CD4-positive, alpha-beta T cell treated with Interleukin-1 beta for 1 hour (primary cell): ENCODE measurements around the gene IL1A.

Experiments
- DNase-seq, 2 donors: peaks; one replicate each; pipeline ENCODE4 v3.0.0-alpha.2; 2020 to 2022

The IL1A gene, protein sequence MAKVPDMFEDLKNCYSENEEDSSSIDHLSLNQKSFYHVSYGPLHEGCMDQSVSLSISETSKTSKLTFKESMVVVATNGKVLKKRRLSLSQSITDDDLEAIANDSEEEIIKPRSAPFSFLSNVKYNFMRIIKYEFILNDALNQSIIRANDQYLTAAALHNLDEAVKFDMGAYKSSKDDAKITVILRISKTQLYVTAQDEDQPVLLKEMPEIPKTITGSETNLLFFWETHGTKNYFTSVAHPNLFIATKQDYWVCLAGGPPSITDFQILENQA

DNA sequence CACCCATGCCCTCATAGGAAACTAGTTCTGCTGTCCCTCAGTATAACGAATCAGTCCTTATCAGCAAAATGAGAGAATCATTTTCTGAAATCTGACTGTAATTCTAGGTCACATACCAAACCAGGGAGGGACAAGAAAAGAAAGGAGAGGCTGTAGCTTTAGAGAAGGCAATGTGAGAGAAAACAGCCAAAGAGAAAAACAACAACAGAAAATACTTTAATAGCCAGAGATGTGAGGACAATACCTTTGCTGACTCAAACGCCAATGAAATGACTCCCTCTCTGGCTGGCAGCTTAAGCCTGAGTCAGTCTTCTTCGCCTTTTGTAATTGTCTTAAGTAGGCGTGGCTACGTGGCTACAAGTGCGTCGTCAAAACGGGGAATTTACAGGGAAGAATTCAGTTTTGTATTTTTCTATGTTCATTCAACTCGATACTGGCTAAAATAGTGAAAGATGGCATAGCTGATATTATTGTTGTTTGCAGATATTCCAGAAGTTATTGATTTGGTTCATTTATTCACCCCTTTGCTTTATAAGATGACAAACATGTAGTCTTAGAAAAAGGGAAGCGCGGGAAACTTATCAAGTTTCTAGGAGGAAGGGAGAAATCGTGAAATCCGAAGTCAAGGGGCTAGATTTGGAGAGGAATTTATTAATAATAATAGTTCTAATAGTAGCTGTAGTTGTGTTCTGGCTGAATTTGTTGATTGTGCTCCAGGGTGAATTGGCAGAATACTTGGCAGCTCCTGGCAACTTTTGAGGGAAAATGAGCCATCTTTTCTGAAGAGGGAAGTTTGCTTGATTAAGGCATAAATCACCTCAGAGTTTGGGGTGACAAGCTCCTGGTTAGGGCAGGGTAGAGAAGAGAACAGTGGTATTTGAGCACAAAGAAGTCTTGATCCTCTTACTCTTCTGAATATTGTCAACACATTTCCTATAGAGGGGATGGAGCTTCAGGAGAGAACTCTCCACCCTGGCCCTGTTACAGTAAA lies at the start of gene IL1A:
Gene IL1A, minus strand, starts transcription at position 295 of the 991 bp plus-strand sequence. CDS start 723 bp downstream, outside the sequence.
- peak in 1 of 2 donors; percentile 47 for DNase-seq

DNA sequence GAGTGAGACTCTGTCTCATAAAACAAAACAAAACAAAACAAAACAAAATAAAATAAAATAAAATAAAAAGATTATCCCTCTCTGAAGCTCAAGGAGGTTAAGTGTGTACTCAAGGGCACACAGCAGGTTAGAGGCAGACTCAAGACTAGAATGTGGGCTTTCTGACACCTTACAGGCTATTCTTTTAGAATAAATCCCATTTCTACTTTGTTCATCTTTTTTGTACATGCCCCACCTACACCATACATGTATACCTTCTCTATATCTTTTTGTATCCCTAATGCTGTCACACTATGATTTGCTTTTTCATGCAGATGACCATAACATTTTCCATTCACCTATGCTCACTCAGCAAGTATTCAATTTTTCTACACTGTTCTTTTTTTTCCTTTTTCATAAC lies 49.7 kb upstream of the IL1A start:
- no peak for DNase-seq

DNA sequence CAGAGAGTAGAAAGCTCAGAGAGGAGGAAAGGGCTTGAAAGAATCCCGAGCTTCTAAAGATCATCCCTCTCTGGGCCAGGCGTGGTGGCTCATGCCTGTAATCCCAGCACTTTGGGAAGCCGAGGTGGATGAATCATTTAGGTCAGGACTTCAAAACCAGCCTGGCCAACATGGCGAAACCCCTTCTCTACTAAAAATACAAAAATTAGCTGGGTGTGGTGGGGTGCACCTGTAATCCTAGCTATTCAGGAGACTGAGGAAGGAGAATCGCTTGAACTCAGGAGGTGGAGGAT lies 49.3 kb upstream of the IL1A start:
- peak in 1 of 2 donors; percentile 32 for DNase-seq

DNA sequence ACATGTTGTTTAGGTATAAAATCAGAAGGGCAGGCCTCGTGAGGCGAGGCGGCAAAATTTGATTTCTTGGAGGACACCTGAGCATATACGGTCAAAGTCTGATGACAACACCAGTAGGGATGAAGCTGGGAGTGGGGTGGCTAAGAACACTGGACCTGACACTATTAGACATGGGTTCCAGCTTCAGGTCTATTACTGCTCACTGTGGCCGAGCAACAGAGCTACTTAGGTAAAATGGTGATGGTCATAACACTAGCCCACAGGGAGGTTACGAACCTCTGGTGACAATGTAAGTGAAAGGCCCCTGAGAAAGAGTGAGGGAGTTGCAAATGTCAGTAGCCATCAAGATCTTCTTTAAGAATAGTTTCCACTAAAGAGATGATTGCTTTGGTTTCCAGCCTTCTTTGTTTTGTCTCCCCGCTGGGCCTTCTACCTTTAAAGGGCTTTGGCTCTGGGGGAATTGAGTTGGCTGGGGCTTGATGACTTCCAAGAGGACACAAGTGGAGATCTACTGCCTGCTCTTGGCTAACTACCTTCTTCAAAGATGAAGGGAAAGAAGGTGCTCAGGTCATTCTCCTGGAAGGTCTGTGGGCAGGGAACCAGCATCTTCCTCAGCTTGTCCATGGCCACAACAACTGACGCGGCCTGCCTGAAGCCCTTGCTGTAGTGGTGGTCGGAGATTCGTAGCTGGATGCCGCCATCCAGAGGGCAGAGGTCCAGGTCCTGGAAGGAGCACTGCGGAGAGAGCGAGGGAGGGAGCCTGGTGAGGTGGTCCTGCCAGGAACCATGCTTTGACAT lies 48.7 kb upstream of the IL1A start:
- DNase-seq = peak in 1 of 2 donors; percentile 47

DNA sequence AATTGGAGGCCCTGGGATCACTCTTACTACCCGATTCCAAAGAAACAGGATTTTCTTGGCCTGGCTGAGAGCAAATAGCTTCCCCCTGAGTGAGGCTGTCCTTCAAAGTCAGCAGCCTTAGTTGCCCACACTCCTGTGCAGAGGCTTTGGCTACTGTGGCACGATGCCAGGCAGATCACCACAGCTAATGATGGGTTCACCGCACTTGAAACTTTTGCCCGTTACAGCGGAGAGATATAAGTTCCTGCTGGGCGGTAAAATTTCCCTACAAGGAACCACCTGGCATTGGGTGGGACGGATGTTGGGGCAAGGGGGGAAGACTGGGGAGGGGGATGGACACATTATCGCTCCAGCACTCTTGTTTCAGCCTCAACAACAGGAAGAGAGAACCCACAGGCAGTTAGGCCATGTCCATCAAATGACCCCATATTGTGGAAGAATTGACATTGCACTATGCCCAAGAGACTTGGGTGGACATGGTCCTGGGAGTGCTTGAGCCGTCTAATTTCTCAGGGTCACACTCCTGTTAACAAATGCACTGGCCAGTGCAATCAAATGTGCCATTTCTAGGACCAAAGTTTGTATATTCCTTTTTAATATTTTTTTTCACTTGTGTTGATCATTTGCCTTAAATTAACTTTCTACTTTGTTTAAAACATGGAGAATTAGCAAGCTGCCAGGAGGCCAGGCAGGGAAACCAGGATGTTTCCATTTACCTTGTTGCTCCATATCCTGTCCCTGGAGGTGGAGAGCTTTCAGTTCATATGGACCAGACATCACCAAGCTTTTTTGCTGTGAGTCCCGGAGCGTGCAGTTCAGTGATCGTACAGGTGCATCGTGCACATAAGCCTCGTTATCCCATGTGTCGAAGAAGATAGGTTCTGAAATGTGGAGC lies 47.9 kb upstream of the IL1A start:
- peak in 1 of 2 donors; percentile 58 for DNase-seq

DNA sequence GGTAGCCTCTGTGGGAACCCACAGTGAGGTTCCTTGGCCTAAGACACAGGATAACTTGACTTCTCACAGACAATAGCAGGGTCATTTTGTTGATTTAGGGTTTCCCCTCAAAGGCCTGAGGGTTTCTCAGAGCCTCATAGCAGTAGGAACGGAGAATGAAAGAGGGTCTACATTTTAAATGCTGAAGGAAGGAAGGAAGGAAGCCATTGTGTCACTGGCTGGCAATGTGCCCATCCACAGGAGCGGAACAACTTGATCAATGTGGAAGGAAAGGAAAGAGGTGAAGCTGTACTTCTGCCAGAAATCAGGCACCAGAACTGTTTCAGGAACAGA lies 47.2 kb upstream of the IL1A start:
- peak in 1 of 2 donors; percentile 53 for DNase-seq

DNA sequence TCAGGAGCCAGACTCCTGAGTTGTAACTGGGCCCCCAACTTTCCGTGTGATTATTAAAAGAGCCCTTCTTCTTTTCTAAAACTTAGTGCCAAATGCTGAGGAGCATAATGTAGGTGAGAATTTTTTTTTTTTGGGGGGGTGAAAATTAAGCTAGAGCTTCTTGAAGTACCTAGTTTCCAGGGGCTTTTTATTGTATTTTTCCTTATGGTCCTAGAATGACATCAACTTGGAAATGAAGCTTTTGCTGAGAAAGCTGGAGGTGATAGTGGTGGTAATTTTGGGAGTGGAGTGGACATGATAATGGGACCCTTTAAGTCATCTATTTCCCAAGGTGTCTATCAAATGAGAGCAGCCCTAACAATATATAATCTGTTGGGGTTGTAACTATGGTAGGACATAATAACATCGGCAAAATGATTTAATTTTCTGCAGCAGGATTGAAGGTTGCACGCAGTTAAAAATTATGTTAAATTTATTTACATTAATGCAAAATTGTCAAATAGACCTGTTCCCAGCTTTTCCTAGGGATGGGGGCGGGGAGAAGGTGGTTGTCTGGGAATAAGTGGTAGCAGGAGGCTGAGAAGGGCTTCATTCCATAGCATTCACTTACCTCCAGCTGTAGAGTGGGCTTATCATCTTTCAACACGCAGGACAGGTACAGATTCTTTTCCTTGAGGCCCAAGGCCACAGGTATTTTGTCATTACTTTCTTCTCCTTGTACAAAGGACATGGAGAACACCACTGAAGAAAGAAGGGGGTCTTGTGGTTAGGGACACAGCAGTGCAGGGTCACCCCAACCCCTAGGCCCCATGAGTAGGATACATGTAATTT lies 46.6 kb upstream of the IL1A start:
- DNase-seq = no peak

DNA sequence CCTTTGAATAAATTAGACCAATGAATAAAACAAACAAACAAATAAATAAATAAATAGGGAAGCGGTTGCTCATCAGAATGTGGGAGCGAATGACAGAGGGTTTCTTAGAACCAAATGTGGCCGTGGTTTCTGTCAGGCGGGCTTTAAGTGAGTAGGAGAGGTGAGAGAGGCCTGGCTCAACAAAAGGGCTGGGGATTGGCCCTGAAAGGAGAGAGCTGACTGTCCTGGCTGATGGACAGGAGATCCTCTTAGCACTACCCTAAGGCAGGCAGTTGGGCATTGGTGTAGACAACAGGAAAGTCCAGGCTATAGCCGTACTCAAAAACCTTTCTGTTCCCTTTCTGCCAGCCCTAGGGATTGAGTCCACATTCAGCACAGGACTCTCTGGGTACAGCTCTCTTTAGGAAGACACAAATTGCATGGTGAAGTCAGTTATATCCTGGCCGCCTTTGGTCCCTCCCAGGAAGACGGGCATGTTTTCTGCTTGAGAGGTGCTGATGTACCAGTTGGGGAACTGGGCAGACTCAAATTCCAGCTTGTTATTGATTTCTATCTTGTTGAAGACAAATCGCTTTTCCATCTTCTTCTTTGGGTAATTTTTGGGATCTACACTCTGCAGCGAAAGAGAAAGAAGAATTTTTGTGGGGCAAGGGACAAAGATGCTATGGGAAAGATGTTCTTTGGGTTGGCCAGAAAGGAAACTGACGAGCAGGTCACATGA lies 45.8 kb upstream of the IL1A start:
- peak in 1 of 2 donors; percentile 54 for DNase-seq

DNA sequence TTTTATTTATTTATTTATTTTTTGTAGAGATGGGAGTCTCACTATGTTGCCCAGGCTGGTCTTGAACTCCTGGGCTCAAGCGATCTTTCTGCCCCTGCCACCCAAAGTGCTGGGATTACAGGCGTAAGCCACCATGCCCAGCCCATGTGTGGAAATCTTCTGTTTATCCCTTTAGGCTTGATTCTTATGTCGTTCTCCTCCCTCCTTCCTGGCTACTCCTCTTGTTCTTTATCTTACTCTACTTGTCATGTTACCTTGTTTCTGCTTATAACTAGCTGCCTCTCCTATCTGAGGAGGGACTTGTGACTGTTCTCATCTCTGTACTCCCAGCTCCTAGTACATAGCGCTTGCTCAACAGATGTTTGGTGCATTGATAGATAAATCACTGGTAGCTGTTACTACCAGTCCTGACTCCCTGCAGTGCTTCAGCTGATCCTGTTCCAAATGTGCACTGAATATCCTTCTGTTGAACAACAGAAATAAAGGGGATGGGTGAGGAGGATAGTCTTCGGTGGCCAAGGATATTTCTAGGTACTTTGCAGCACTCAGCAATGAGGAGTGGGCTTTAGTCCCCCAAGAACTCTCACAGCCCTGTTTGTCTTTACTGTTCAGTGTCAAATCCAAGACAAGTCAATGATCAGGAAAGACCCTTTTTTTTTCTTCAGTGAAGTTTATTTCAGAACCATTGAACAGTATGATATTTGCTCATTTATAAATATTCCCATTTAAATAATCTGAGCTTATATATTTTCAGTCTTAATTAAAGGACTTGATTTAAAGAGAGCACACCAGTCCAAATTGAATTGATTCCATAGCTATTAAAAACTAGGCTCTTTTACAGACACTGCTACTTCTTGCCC lies 45.0 kb upstream of the IL1A start:
- peak in 1 of 2 donors; percentile 51 for DNase-seq

DNA sequence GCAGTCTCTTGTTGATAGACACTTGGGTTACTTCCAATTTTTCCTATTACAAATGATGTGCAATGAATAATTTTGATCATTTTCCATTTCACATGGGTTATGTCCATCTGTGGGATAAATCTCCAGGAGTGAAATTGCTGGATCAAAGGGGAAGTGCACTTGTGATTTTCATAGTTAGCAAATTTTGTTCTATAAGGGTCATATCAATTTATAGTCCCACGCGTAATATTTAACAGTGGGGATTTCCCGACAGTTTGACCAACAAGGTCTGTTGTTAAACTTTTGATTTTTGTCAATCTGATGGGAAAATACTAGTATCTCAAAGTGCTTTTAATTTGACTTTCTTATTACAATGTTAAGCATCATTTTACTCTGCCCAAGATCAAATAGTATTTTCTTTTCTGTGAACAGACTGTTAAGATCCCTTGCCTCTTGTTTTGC lies 44.0 kb upstream of the IL1A start:
- DNase-seq = no peak

DNA sequence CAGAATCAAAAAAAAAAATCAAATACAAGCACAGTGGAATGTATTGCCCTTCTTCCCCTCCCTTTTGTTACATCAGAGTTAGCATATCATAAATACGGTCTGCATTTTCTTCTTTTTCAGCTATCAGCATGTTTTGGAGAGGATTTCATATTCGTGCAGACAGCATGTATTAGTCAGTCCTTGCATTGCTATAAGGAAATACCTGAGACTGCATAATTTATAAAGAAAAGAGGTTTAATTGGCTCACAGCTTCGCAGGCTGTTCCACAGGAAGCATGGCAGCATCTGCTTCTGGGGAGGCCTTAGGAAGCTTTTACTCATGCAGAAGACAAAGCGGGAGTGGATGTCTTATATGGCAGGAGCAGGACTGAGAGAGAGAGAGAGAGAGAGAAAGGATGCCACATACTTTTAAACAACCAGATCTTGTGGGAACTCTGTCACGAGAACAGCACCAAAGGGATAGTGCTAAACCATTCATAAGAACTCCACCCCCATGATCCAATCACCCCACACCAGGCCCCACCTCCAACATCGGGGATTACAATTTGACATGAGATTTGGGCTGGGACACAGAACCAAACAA lies 43.4 kb upstream of the IL1A start:
- DNase-seq = no peak

DNA sequence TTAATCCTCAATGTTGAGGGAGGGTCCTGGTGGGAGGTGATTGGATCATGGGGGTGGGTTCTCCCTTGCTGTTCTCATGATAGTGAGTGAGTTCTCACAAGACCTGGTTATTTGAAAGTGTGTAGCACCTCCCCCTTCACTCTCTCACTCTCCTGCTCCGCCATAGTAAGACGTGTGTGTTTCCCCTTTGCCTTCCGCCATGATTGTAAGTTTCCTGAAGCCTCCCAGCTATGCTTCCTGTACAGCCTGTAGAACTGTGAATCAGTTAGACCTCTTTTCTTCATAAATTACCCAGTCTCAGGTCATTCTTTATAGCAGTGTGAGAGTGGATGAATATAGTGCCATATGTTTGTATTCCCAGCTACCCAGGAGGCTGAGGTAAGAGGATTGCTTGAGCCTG lies 42.7 kb upstream of the IL1A start:
- DNase-seq = no peak

DNA sequence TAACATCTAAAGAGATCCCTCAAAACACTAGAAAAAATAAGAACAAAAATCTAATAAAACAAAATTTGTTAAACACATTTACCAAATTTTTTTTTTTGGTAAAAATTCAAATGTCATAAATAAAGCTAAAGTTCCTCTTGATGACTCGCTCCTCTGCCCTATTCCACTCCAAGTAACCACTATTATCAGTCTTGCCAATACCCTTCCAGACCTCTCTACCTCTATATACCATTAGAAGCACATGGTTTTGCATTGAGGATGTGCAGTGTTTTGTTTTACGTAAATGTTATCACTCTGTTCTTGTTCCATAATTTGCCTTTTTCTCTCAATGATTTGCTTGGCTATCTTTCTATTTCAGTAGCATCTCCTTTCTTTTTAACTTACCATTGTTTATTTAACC lies 41.4 kb upstream of the IL1A start:
- DNase-seq = no peak

DNA sequence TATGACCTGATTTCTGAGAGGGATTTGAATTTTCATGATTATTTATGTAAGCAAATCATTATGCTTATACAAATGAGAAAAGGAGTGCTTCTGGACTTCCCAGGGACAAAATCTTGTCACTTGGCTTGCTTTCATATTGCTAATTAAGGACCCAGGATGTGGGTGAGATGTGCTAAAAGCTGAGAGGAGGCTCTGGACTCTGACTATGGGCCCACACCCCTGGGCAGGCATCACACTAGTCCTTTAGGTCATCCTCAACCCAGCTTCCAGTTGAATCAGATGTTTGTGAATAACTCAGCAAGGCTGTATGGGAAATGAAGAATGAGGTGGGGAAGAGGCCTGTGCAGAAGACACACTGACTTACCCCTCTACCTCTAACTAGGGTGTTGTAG lies 40.4 kb upstream of the IL1A start:
- no peak for DNase-seq

DNA sequence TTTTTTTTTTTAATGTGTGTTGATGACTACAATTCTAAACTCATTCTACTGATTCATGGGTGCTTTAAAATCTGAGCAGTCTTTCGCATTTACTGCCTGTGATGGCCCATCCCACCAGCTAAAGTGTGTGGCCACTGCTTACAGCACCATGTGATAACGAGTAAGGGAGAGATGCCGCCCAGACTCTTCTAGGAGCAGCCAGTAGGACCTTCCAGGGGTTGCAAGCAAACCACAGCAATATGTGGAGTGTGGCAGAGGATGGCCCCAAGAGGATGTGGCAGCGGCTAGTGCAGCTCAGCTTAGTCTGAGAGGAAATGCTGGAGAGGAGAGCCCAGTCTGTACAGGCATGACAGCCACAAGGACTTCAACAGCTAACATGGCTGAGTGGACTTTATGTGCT lies 37.4 kb upstream of the IL1A start:
- DNase-seq = no peak

DNA sequence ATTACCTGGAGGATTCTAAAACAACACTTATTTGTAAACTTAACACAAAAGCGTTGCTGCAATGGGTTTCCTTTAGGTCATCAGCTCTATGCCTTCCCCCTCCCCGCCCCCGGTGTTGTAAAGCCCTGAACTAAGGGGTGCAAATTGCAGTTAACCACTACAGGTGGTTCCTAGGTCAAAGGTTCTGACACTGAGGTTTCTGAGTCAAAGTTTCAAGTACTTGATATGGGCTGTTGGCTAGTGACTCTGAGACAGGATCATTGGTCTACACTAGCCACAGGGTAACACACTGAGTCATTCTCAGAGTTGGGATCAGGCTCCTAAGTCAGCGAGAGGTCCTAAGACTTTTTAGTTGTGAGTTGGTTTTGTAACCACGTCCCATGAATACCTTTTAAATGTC lies 36.8 kb upstream of the IL1A start:
- DNase-seq = no peak

DNA sequence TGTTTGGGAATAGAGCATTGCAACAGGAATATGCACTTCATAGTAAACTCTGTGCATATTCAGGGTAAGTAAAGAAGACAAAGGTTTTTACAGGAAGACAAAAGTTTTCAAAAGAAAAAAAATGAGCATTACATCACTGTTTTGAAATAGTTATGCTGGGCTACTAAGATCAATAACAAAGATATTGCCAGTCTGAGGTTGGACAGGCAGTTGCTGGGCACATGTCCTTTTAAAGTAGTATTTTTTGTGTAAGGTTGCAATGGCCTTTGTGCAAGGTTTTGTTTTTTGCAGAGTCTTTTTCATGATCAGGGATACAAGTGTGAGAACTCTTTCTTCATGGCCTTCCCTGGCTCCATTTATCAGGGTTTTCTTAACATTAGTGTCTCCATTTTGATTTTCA lies 36.0 kb upstream of the IL1A start:
- DNase-seq = no peak

DNA sequence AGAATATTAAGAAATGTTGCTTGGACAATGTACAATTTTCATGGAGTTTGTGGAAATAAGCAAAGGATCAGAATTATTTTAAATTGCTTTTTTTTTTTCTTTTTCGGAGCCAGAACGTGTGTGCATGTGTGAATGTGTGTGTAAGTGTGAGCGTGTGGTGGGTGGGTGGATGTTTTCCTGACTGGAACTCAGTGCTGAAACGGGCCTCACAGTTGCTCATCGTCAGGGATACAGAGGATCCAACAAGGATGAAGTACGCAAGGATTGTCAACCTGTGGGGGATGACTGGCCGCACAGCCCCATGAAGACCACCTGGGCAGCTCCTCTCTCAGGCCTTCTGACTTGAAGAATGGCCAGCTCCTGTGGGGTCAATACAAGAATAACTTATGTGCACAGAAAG lies 34.8 kb upstream of the IL1A start:
- no peak for DNase-seq
